HepG2 (cell line): Measurements from ENCODE around the gene PSORS1C2. TPM values are rescaled to one million over a fixed set of nuclear protein-coding genes. Genes with fewer than 3 reads are reported as not detected.

Experiments used
- AGO2 ChIP-seq: fragments of 200-400 bp; formaldehyde crosslinking; optimal IDR thresholded peaks from 2 replicates; pipeline ENCODE3; 2017; ENCODE audit warnings: mild to moderate bottlenecking, low read depth, low read length, moderate library complexity
- ATM ChIP-seq: fragments of 450-650 bp; IDR thresholded peaks from 2 replicates; pipeline ENCODE4 v1.7.1; 2017; ENCODE audit warnings: mild to moderate bottlenecking, borderline replicate concordance
- CENPBD1 ChIP-seq: sonication (generic); formaldehyde crosslinking; IDR thresholded peaks from 2 replicates; pipeline ENCODE4 v1.8.0; 2022; ENCODE audit warnings: missing genetic modification reagents, low read depth, mild to moderate bottlenecking, borderline replicate concordance
- CREB3 ChIP-seq: sonication (generic); formaldehyde crosslinking; IDR thresholded peaks from 2 replicates; pipeline ENCODE4 v1.5.0; 2020; ENCODE audit warnings: missing genetic modification reagents
- FOXA3 ChIP-seq: IDR thresholded peaks from 2 replicates; pipeline ENCODE4 v1.6.1; 2016; ENCODE audit warnings: missing genetic modification reagents, missing compliant biosample characterization
- HIC2 ChIP-seq: sonication (generic); formaldehyde crosslinking; IDR thresholded peaks from 2 replicates; pipeline ENCODE4 v1.9.0; 2022; ENCODE audit warnings: low read depth, missing genetic modification reagents
- KAT2B ChIP-seq: fragments of 150-350 bp; IDR thresholded peaks from 2 replicates; pipeline ENCODE4 v1.6.1; 2014; ENCODE audit warnings: low read depth, low read length, borderline replicate concordance
- MYNN ChIP-seq: sonication (generic); formaldehyde crosslinking; IDR thresholded peaks from 2 replicates; pipeline ENCODE4 v1.4.0; 2020; ENCODE audit warnings: mild to moderate bottlenecking, low read depth, missing genetic modification reagents
- NBN ChIP-seq: fragments of 450-650 bp; conservative IDR thresholded peaks from 2 replicates; pipeline ENCODE4 v1.6.1; 2017
- NCOA5 ChIP-seq: sonication (generic); formaldehyde crosslinking; IDR thresholded peaks from 2 replicates; pipeline ENCODE4 v1.4.0; 2020; ENCODE audit warnings: missing genetic modification reagents
- ONECUT2 ChIP-seq: sonication (generic); formaldehyde crosslinking; IDR thresholded peaks from 2 replicates; pipeline ENCODE4 v1.4.0; 2020; ENCODE audit warnings: missing genetic modification reagents
- PRMT3 ChIP-seq: sonication (generic); formaldehyde crosslinking; IDR thresholded peaks from 2 replicates; pipeline ENCODE4 v1.8.1; 2022; ENCODE audit warnings: low read depth, mild to moderate bottlenecking, moderate library complexity, missing genetic modification reagents, borderline replicate concordance
- TAF1 ChIP-seq: sonication (generic); formaldehyde crosslinking; IDR thresholded peaks from 2 replicates; pipeline ENCODE4 v1.4.0; 2020; ENCODE audit warnings: missing genetic modification reagents
- TCF12 ChIP-seq, 2 experiments: fragments of 450-650 bp in 1 of 2; sonication (generic) in 1 of 2; formaldehyde crosslinking in 1 of 2; IDR thresholded peaks; 2 replicates each; pipeline versions ENCODE4 v1.6.1 to v1.8.0; 2017 to 2022; ENCODE audit warnings: antibody characterized with exemption in 1 of 2, mild to moderate bottlenecking in 1 of 2, missing genetic modification reagents in 1 of 2, moderate library complexity in 1 of 2
- TCF7 ChIP-seq: sonication (generic); IDR thresholded peaks from 2 replicates; pipeline ENCODE4 v1.6.1; 2016; ENCODE audit warnings: antibody characterized with exemption, low read depth
- TSC22D2 ChIP-seq: sonication (generic); formaldehyde crosslinking; IDR thresholded peaks from 2 replicates; pipeline ENCODE4 v1.5.1; 2020; ENCODE audit warnings: missing genetic modification reagents, mild to moderate bottlenecking, borderline replicate concordance
- ZNF256 ChIP-seq: sonication (generic); formaldehyde crosslinking; conservative IDR thresholded peaks from 2 replicates; pipeline ENCODE4 v1.4.0; 2020; ENCODE audit warnings: missing genetic modification reagents
- ZNF616 ChIP-seq: sonication (generic); formaldehyde crosslinking; IDR thresholded peaks from 2 replicates; pipeline ENCODE4 v1.5.0; 2020; ENCODE audit warnings: low read depth, mild to moderate bottlenecking, missing genetic modification reagents
- ZNF660 ChIP-seq: sonication (generic); formaldehyde crosslinking; IDR thresholded peaks from 2 replicates; pipeline ENCODE4 v1.5.1; 2020; ENCODE audit warnings: mild to moderate bottlenecking, low read depth, missing genetic modification reagents, borderline replicate concordance
- ZNF768 ChIP-seq: sonication (generic); formaldehyde crosslinking; IDR thresholded peaks from 2 replicates; pipeline ENCODE4 v1.4.0; 2020; ENCODE audit warnings: missing genetic modification reagents
- polyA plus RNA-seq, 8 experiments: library from polyadenylated mRNA; depleted of rRNA in 3 of 8; stranded (reverse) in 7 of 8; unstranded in 1 of 8; fragments of >200 nt; fragmentation: Illumina TruSeq in 4 of 8; extraction: Trizol in 4 of 8; gene quantifications; 2 replicates each; pipeline versions ENCODE4 v1.2.1 to v1.2.3, GENCODE V29; 2011 to 2016; ENCODE audit warnings: low read depth in 4 of 8, missing spikeins in 1 of 8, mixed read lengths in 1 of 8; ENCODE audit not compliant: insufficient read depth in 1 of 8
- total RNA-seq, 5 experiments: library from RNA; depleted of rRNA; stranded (reverse); fragments of >200 nt; fragmentation: Illumina TruSeq; extraction: Trizol; gene quantifications; 2 replicates each; pipeline ENCODE4 v1.2.3, GENCODE V29; 2016; ENCODE audit warnings: low read depth in 1 of 5
- TF ChIP-seq, protein P1 (sequence below): sonication (generic); formaldehyde crosslinking; conservative IDR thresholded peaks from 2 replicates; pipeline ENCODE4 v1.5.0; 2020; ENCODE audit warnings: missing genetic modification reagents
- TF ChIP-seq, protein P2 (sequence below): sonication (generic); formaldehyde crosslinking; IDR thresholded peaks from 2 replicates; pipeline ENCODE4 v1.4.0; 2020; ENCODE audit warnings: mild to moderate bottlenecking, low read depth, missing genetic modification reagents

PSORS1C2 gene
- total and polyA plus RNA-seq, 2 of the 13 experiments (the other 11 are each of a cell fraction or from before 2014, with no cell fraction given), result not detected

DNA sequence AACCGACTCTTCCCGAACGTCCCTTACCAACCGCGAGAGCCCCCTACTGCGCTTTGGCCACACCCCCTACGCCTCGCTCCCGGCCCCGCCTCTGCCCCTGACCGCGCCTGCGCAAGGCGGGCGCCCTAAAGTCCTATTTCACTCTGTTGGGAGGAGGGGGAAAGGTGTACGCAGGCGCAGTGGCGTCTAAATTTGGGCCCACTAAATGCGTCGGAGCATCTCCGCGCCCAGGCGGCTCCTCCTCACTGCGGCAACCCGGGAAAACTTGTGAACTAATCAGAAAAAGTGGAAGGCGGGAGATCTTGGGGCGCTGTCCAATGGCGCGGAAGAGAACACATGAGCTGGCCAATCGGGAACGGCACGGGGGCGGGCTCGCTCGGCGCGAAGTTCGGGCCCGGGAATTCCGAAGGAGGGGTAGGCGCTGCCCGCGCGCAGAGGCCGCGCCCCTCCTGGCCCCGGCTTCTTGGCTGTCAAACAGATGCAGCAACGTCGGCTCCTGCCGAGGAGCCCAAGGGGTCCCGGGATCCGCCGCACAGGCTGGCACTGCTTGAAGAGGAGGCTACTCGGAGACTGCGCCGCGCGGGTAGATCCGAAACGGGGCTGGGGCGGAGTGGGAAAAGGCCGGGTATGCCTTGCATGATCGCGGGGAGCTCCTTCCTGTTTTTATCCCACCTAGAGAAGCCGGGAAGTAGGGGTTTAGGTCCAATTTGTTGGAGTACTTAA, 19.4 kb upstream of the PSORS1C2 start, which contains the start of gene TCF19 (continued):
- TF ChIP-seq ATM (no peak), ONECUT2 (CRISPR knock-in tag) (no peak), CENPBD1 (CRISPR knock-in tag) (peak; percentile 34; the same call in 1 of the 2 replicates), TCF12 (IDR thresholded peaks at IDR 0.05) (no peak), TCF12 (CRISPR knock-in tag; IDR thresholded peaks at IDR 0.05) (no peak), KAT2B (no peak), AGO2 (no peak), TSC22D2 (no peak), MYNN (CRISPR knock-in tag) (no peak), ZNF616 (CRISPR knock-in tag) (no peak), ZNF256 (CRISPR knock-in tag) (no peak), FOXA3 (CRISPR knock-in tag) (no peak; the same call in 1 of the 2 replicates), TCF7 (no peak), CREB3 (CRISPR knock-in tag) (no peak), NCOA5 (CRISPR knock-in tag) (no peak), ZNF768 (CRISPR knock-in tag) (no peak), PRMT3 (CRISPR knock-in tag) (no peak), NBN (no peak), TAF1 (peak; percentile 47), HIC2 (CRISPR knock-in tag) (no peak), ZNF660 (no peak)
- TF ChIP-seq, protein P1, sequence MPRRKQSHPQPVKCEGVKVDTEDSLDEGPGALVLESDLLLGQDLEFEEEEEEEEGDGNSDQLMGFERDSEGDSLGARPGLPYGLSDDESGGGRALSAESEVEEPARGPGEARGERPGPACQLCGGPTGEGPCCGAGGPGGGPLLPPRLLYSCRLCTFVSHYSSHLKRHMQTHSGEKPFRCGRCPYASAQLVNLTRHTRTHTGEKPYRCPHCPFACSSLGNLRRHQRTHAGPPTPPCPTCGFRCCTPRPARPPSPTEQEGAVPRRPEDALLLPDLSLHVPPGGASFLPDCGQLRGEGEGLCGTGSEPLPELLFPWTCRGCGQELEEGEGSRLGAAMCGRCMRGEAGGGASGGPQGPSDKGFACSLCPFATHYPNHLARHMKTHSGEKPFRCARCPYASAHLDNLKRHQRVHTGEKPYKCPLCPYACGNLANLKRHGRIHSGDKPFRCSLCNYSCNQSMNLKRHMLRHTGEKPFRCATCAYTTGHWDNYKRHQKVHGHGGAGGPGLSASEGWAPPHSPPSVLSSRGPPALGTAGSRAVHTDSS (CRISPR knock-in tag), result no peak
- TF ChIP-seq, protein P2, sequence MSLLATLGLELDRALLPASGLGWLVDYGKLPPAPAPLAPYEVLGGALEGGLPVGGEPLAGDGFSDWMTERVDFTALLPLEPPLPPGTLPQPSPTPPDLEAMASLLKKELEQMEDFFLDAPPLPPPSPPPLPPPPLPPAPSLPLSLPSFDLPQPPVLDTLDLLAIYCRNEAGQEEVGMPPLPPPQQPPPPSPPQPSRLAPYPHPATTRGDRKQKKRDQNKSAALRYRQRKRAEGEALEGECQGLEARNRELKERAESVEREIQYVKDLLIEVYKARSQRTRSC, result no peak
